Muscle of arm (tissue), 12 donors: Measurements from ENCODE around the gene CCNYL1. TPM values are rescaled to one million over a fixed set of nuclear protein-coding genes. Genes with fewer than 3 reads are reported as not detected.

Experiments
- DNase-seq: peaks from one replicate; pipeline ENCODE4 v3.0.0-alpha.2; 2013
- polyA plus RNA-seq, 12 donors: library from polyadenylated mRNA; unstranded; fragments of 120-200 nt; gene quantifications; one replicate each; pipeline ENCODE4 v1.2.1, GENCODE V29; 2013; ENCODE audit not compliant: insufficient read length in 12 of 12

The CCNYL1 gene
- polyA plus RNA-seq, 12 donors: 8.1 to 17.7 (median 13.0) TPM; not detected in 1

DNA sequence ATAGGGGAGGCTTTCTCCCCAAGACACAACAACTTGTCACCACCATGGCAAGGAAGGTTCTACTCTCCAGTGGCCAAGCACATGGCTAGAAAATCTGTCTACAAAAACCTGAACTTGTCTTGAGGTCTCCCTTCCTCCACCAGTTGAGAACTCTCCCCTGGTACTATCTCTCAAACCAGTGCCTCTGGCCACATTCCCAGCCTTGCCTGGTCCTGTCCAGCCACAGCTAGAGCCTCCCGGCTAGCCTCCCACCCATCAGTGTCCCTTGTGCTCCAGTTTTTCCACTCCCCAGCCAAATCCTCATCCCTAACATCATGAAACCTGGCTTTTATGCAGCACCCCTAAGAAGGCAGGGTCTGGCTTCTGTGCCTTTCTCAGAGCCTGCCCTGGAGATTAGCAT, 79.5 kb downstream of the CCNYL1 start:
- no peak for DNase-seq

DNA sequence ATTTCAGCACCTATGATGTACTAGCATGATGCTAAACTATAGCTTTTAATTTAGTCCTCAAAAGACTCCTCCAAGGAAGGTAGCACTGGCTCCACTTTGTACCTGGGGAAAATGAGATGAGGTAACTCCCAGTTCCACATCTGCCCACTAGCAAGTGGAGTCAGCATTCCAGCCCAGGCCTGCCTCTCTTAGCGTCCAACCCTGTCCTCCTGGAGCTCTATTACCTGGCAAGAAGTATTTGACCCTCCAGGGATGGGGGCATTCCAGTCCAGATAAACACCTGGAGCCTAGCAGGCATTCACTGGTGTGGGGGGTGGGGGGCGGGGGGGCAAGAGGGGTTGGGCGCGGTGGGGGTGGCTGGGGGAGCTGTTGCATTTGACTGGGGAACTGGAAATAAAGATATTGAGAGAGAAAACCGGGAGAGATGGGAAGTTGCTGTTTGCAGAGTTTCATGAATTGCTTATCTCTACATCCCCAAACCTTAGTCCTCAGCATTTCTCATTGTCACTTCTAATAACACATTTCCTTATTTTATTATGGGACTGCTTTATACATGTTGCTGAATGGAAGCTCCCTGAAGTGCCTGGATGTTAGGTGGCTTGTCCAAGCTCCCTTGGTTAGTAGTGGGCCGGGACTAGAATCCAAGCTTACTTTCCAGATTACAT, 80.3 kb downstream of the CCNYL1 start:
- no peak for DNase-seq

DNA sequence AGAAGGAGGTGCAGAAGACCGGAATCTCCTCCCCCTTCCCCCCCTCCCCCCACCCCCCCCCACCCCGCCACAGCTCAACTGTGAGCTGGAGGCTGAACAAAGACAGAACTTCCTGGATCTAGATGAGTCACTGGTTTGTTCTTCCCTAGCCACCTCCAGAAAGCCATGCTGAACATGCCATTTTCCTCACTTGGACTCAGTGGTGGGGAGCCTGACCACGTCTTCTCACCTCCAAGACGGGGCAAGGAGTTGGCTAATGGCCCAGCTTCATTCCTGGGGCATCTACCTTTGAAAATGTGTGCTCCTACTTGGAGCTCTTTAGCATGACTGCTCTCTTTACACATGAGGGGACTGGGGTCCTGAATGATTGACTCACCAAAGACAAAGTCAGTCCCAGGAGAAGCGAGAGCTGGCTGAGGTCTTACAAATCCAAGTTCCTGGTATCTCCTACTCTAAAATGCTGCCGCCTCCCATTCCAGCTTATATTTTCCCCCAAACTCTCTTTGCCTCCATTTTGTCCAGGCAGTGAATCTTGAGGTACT, 80.9 kb downstream of the CCNYL1 start:
- no peak for DNase-seq

DNA sequence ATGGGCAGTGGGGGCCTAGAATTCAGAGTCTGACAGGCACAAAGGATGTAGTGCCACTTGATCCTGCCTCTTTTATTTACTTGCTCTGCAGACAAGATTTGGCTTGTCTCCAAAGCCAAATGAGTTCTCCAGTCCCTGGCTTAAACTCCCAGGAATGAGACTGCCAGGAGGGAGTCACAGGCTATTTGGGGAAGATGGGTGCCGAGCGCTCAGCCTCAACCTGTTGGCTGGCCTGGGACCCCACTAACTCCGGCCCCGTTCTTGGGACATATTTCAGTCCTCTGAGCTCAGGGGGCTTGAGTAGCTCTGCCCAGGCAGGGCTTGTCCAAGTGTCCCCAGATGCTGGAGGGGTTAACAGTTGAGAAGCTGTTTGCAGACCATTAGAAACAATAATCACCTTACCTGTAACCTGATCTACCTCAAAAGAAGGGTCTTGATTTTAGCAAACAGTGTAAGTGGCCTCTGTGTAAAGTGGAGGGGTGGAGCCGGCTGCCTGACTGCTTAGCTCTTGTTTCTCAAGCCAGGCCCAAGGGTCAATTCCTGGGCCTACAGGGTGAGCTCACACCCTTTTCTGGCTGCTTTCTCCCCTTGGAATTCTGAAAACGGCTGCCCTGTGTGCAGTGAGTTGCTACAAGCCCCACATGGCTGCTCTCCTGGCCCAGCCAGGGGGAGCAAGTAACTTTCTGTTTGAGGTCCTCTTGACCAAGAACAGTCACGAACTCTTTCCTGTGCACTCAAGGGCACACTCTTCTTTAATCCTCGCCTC, 85.3 kb downstream of the CCNYL1 start:
- DNase-seq: no peak

DNA sequence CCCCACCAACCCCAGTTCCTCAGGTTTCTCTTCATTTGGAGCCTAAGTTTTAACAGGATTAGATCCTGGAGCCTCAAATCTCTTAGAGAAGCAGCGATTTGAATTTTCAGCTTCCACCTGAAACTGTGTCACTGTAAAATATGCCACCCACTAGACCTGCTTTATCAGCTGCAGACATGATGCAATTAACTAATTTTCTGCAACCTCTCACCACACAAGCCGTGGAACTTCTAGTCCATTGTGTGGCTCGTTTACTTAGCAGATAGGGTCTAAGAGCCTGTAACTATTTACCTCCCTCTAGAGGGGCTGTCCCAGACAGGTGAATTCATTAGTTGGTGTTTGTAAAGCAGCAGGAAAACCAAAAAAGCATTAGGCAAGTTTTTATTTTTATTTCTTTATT, 89.8 kb downstream of the CCNYL1 start:
- no peak for DNase-seq

DNA sequence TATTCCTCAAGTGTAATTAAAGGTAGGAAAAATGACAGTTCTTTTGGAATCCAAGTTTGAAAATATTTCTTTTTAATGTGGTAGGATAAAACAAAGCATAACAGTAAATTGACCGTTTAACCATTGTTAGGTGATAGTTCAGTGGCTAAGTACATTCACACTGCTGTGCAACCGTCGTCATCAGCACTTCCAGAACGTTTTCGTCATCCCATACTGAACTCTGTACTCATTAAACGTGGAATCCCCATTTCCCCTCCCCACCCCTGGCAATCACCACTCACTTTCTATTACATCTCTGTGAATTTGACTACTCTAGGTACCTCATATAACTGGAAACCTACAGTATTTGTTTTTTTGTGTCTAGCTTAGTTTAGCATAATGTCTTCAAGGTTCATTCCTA, 91.2 kb downstream of the CCNYL1 start:
- no peak for DNase-seq

Other genes with a start within 250 kb of the CCNYL1 start
- 10 to 100 TPM in 11 of 12 donors, not detected in 1; 32.4 to 70.8 (median 39.8) TPM for gene CREB1, start 181.7 kb upstream of the CCNYL1 start, polyA plus RNA-seq
- gene METTL21A, start 86.2 kb upstream of the CCNYL1 start, polyA plus RNA-seq: 10 to 100 TPM in 11 of 12 donors, not detected in 1; 15.2 to 24.3 (median 19.8) TPM
- 1 to 10 TPM in 10 of 12 donors, under 1 TPM in 1, not detected in 1; 0.85 to 8.5 (median 1.4) TPM for gene FZD5, start 58.3 kb downstream of the CCNYL1 start, polyA plus RNA-seq